CD4-positive, CD25-positive, alpha-beta regulatory T cell (primary cell): Measurements from ENCODE around the gene C11orf52. TPM values are rescaled to one million over a fixed set of nuclear protein-coding genes. Genes with fewer than 3 reads are reported as not detected.

Experiments used
- ATAC-seq, 2 donors: fragments of 150-1000 bp; cut with Tn5 transposase; one replicate each; pipeline ENCODE4 v1.10.0; 2021; ENCODE audit warnings: low read depth in 2 of 2, moderate number of reproducible peaks in 2 of 2, moderate library complexity in 1 of 2
- DNase-seq, 3 donors: peaks; one replicate each; pipeline versions ENCODE4 v3.0.0 to v3.0.0-alpha.2; 2012 to 2022; ENCODE audit warnings: mixed read lengths in 1 of 3
- H3K27ac ChIP-seq: one replicate; pipeline ENCODE4 v1.7.0; 2013; ENCODE audit warnings: mild to moderate bottlenecking, low read length; ENCODE audit not compliant: insufficient read depth, poor library complexity, severe bottlenecking
- H3K27me3 ChIP-seq: one replicate; pipeline ENCODE4 v1.7.0; 2013; ENCODE audit warnings: low read length; ENCODE audit not compliant: control insufficient read depth, insufficient read depth
- H3K36me3 ChIP-seq: one replicate; pipeline ENCODE4 v1.7.0; 2013; ENCODE audit warnings: mild to moderate bottlenecking, low read length, moderate library complexity; ENCODE audit not compliant: control insufficient read depth, insufficient read depth
- H3K4me1 ChIP-seq: 2 replicates; pipeline ENCODE4 v1.7.0; 2013; ENCODE audit warnings: mild to moderate bottlenecking, low read length; ENCODE audit not compliant: insufficient read depth, control insufficient read depth, poor library complexity, severe bottlenecking
- H3K4me3 ChIP-seq: one replicate; pipeline ENCODE4 v1.7.0; 2013; ENCODE audit warnings: low read depth, mild to moderate bottlenecking, low read length, moderate library complexity
- H3K9me3 ChIP-seq, 2 experiments: 1 replicate in 1 of 2; 2 replicates in 1 of 2; pipeline ENCODE4 v1.7.0; 2013; ENCODE audit warnings: low read length in 2 of 2, mild to moderate bottlenecking in 1 of 2, moderate library complexity in 1 of 2; ENCODE audit not compliant: control insufficient read depth in 2 of 2
- H3K27ac Mint-ChIP-seq, 3 donors: one replicate each; pipeline ENCODE4 v1.8.0; 2020 to 2022; ENCODE audit warnings: mild to moderate bottlenecking in 3 of 3, mixed read lengths in 3 of 3, moderate library complexity in 2 of 3
- H3K27me3 Mint-ChIP-seq: one replicate; pipeline ENCODE4 v1.8.0; 2022; ENCODE audit warnings: mild to moderate bottlenecking, mixed read lengths
- H3K36me3 Mint-ChIP-seq: one replicate; pipeline ENCODE4 v1.8.0; 2020; ENCODE audit warnings: mixed read lengths
- H3K4me1 Mint-ChIP-seq, 4 donors: one replicate each; pipeline ENCODE4 v1.8.0; 2020 to 2022; ENCODE audit warnings: mixed read lengths in 4 of 4, mild to moderate bottlenecking in 1 of 4
- H3K4me3 Mint-ChIP-seq, 4 donors: one replicate each; pipeline ENCODE4 v1.8.0; 2020 to 2022; ENCODE audit warnings: mild to moderate bottlenecking in 4 of 4, mixed read lengths in 4 of 4, moderate library complexity in 3 of 4
- H3K9me3 Mint-ChIP-seq, 7 donors: one replicate each; pipeline ENCODE4 v1.8.0; 2020 to 2022; ENCODE audit warnings: mixed read lengths in 7 of 7, mild to moderate bottlenecking in 3 of 7, moderate library complexity in 2 of 7
- polyA plus RNA-seq, 4 donors: library from polyadenylated mRNA; unstranded; fragments of 300-500 nt; fragmentation: Illumina TruSeq; gene quantifications; one replicate each; pipeline ENCODE4 v1.2.3, GENCODE V29; 2021
- total RNA-seq: library from RNA; stranded (reverse); gene quantifications from one replicate; pipeline ENCODE4 v1.2.3, GENCODE V29; 2022

C11orf52 gene
- total RNA-seq = not detected
- polyA plus RNA-seq = under 1 TPM in 1 of 4 donors, not detected in 3; 0.41 TPM

GRCh38 chr11:111918390-111919256, at the start of gene C11orf52:
Gene C11orf52 (plus strand): TSS chr11:111918913. CDS start chr11:111918973, 60 bp downstream.
- Histone ChIP-seq H3K4me1 (no peaks in the 10 kb centered on the region), H3K36me3 (no peaks in the 10 kb centered on the region), H3K9me3 (no peaks in the 10 kb centered on the region), H3K27me3 (peaks cover 16% of the 10 kb centered on the region), H3K4me3 (no peak within 1 kb of the TSS), H3K27ac (no peak within 1 kb of the TSS)
- no peak for DNase-seq
- H3K4me3 Mint-ChIP-seq = no peak within 1 kb of the TSS
- H3K27me3 Mint-ChIP-seq = peaks cover 60% of the 10 kb centered on the region
- no peak within 1 kb of the TSS for H3K27ac Mint-ChIP-seq
- peaks cover 0 to 1% (median 0%) of the 10 kb centered on the region in 7 donors for H3K9me3 Mint-ChIP-seq
- ATAC-seq = no peak
- H3K36me3 Mint-ChIP-seq = no peaks in the 10 kb centered on the region
- peaks cover 0 to 2% (median 0%) of the 10 kb centered on the region in 4 donors for H3K4me1 Mint-ChIP-seq

- peaks cover 18 to 37% (median 26%) of the 10 kb centered on the region in 4 donors for H3K4me1 Mint-ChIP-seq
- H3K4me3 ChIP-seq = peak overlapping the region; percentile 87
- no peaks in the 10 kb centered on the region for H3K27me3 ChIP-seq
- H3K27ac Mint-ChIP-seq = peak overlapping the region in 2 of 3 donors; percentile 26 to 95
- no peaks in the 10 kb centered on the region for H3K9me3 Mint-ChIP-seq
- peak overlapping the region; percentile 85 for H3K27ac ChIP-seq
- peak overlapping the region; percentile 28 to 94 (median 66) for H3K4me3 Mint-ChIP-seq
- ATAC-seq = no peak
- H3K36me3 ChIP-seq = peaks cover 32% of the 10 kb centered on the region
- H3K36me3 Mint-ChIP-seq = peaks cover 39% of the 10 kb centered on the region
- H3K27me3 Mint-ChIP-seq = peaks cover 4% of the 10 kb centered on the region
- peaks cover 11% of the 10 kb centered on the region for H3K4me1 ChIP-seq
- DNase-seq = no peak
- no peaks in the 10 kb centered on the region for H3K9me3 ChIP-seq
Measured at GRCh38 chr11:111870113-111870512, 48.6 kb upstream of the C11orf52 start.

GRCh38 chr11:111870522-111870885, 48.2 kb upstream of the C11orf52 start:
- H3K27me3 ChIP-seq = no peaks in the 10 kb centered on the region
- H3K27ac Mint-ChIP-seq = peak overlapping the region; percentile 95
- H3K4me1 Mint-ChIP-seq = peaks cover 18 to 37% (median 25%) of the 10 kb centered on the region in 4 donors
- H3K9me3 Mint-ChIP-seq = no peaks in the 10 kb centered on the region
- no peaks in the 10 kb centered on the region for H3K9me3 ChIP-seq
- H3K36me3 Mint-ChIP-seq = peaks cover 36% of the 10 kb centered on the region
- H3K4me3 ChIP-seq = peak overlapping the region; percentile 87
- H3K27ac ChIP-seq = peak overlapping the region; percentile 85
- ATAC-seq (no peak), DNase-seq (no peak)
- H3K4me3 Mint-ChIP-seq = peak overlapping the region; percentile 93 to 95 (median 94)
- peaks cover 11% of the 10 kb centered on the region for H3K4me1 ChIP-seq
- peaks cover 31% of the 10 kb centered on the region for H3K36me3 ChIP-seq
- H3K27me3 Mint-ChIP-seq = peaks cover 4% of the 10 kb centered on the region

GRCh38 chr11:111870886-111871692, 47.6 kb upstream of the C11orf52 start, which contains the start of gene ALG9:
Gene ALG9 (minus strand): TSS chr11:111871581. CDS start chr11:111871482, 99 bp downstream.
- Histone ChIP-seq H3K9me3 (no peaks in the 10 kb centered on the region), H3K36me3 (peaks cover 30% of the 10 kb centered on the region), H3K4me3 (peak within 1 kb of the TSS; percentile 87), H3K4me1 (peaks cover 11% of the 10 kb centered on the region), H3K27ac (peak within 1 kb of the TSS; percentile 85), H3K27me3 (no peaks in the 10 kb centered on the region)
- Mint-ChIP-seq H3K27ac (peak within 1 kb of the TSS; percentile 95 to 96 (median 95)), H3K4me1 (peaks cover 18 to 37% (median 25%) of the 10 kb centered on the region in 4 donors), H3K9me3 (no peaks in the 10 kb centered on the region), H3K27me3 (peaks cover 4% of the 10 kb centered on the region), H3K4me3 (peak within 1 kb of the TSS; percentile 93 to 95 (median 94)), H3K36me3 (peaks cover 35% of the 10 kb centered on the region)
- ATAC-seq (peak; percentile 82 to 85), DNase-seq (peak; percentile 79 to 92 (median 89))

- peaks cover 4% of the 10 kb centered on the region for H3K27me3 Mint-ChIP-seq
Measured at GRCh38 chr11:111871693-111872161, 47.0 kb upstream of the C11orf52 start.

GRCh38 chr11:111878385-111878848, 40.3 kb upstream of the C11orf52 start:
- Mint-ChIP-seq H3K27me3 (no peaks in the 10 kb centered on the region), H3K27ac (peak overlapping the region; percentile 99 to 100 (median 100)), H3K36me3 (peaks cover 20% of the 10 kb centered on the region), H3K9me3 (peaks cover 0 to 3% (median 0%) of the 10 kb centered on the region in 7 donors), H3K4me3 (peak overlapping the region; percentile 94 to 95 (median 94)), H3K4me1 (peaks cover 9 to 31% (median 11%) of the 10 kb centered on the region in 4 donors)
- DNase-seq = no peak
- Histone ChIP-seq H3K4me1 (peaks cover 16% of the 10 kb centered on the region), H3K27me3 (no peaks in the 10 kb centered on the region), H3K36me3 (peaks cover 7% of the 10 kb centered on the region), H3K27ac (peak overlapping the region; percentile 99), H3K9me3 (no peaks in the 10 kb centered on the region), H3K4me3 (peak overlapping the region; percentile 93)
- peak; percentile 1 for ATAC-seq

More at GRCh38 chr11:111871693-111872161, 47.0 kb upstream of the C11orf52 start:
- H3K4me3 Mint-ChIP-seq = peak overlapping the region; percentile 93 to 95 (median 94)
- peak overlapping the region; percentile 85 for H3K27ac ChIP-seq
- peaks cover 11% of the 10 kb centered on the region for H3K4me1 ChIP-seq
- ATAC-seq (no peak), DNase-seq (no peak)
- H3K27ac Mint-ChIP-seq = peak overlapping the region; percentile 95 to 96 (median 95)
- H3K36me3 Mint-ChIP-seq = peaks cover 29% of the 10 kb centered on the region
- no peaks in the 10 kb centered on the region for H3K9me3 Mint-ChIP-seq
- no peaks in the 10 kb centered on the region for H3K9me3 ChIP-seq
- no peaks in the 10 kb centered on the region for H3K27me3 ChIP-seq
- peak overlapping the region; percentile 87 for H3K4me3 ChIP-seq
- peaks cover 24% of the 10 kb centered on the region for H3K36me3 ChIP-seq
- peaks cover 15 to 34% (median 25%) of the 10 kb centered on the region in 4 donors for H3K4me1 Mint-ChIP-seq
